Cardiac muscle cell (in vitro differentiated cells and primary cell): ENCODE measurements around the gene ITGBL1. TPM values are rescaled to one million over a fixed set of nuclear protein-coding genes. Genes with fewer than 3 reads are reported as not detected.
A peak's percentile ranks its signal among the peaks of the same experiment; 100 is the strongest.

Experiments
- DNase-seq, 2 donors: peaks; one replicate each; pipeline versions ENCODE4 v3.0.0 to v3.0.0-alpha.2; 2010 to 2017; ENCODE audit warnings: low read depth in 1 of 2, low spot score in 1 of 2
- H3K27ac ChIP-seq: fragments of 200-600 bp; sonication (generic); 2 replicates; pipeline ENCODE4 v1.5.1; 2016
- H3K27me3 ChIP-seq: fragments of 200-600 bp; sonication (generic); 2 replicates; pipeline ENCODE4 v1.6.0; 2016; ENCODE audit warnings: control low read depth
- H3K36me3 ChIP-seq: fragments of 200-600 bp; sonication (generic); 2 replicates; pipeline ENCODE4 v1.5.1; 2016; ENCODE audit warnings: control low read depth
- H3K4me1 ChIP-seq: fragments of 200-600 bp; sonication (generic); 2 replicates; pipeline ENCODE4 v1.8.1; 2017; ENCODE audit warnings: low read depth, mild to moderate bottlenecking, mixed run types
- H3K4me3 ChIP-seq: fragments of 200-600 bp; sonication (generic); 2 replicates; pipeline ENCODE4 v1.5.1; 2016; ENCODE audit warnings: mild to moderate bottlenecking
- H3K9me3 ChIP-seq: fragments of 200-600 bp; sonication (generic); 2 replicates; pipeline ENCODE4 v1.5.1; 2017; ENCODE audit warnings: low read depth, mild to moderate bottlenecking, control low read depth
- polyA plus RNA-seq: library from polyadenylated mRNA; unstranded; fragments of >200 nt; fragmentation: Nextera tagmentation; extraction: Ambion mirVana; gene quantifications from 2 replicates; pipeline ENCODE4 v1.2.1, GENCODE V29; 2016
- total RNA-seq: library from RNA; depleted of rRNA; stranded (reverse); fragments of >200 nt; gene quantifications from 2 replicates; pipeline ENCODE4 v1.2.3, GENCODE V29; 2016
- TF ChIP-seq, protein P1 (sequence below): IDR thresholded peaks from 2 replicates; pipeline ENCODE4 v1.5.1; 2012; ENCODE audit warnings: low read depth, mild to moderate bottlenecking, low read length

ITGBL1 gene
- total and polyA plus RNA-seq, 2 experiments from 2014 or later = not detected

DNA sequence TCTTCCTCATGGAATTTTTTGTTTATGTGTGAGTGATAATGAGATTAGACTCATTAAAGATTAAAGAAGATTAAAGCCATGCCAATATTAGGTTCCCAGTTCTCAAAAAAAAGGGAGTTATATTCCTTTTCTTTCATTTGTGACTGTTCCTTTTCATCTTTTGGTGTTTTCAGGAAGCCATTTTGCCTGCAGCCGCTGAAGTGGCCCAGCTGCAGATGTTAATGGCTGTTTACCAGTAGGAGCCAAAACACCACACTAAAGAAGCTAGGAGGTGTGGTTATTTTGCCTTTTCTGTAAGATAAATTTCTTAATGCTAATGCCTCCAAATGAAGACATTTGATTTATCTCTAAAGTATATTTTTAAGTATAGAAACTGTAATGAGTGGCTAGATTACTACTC, 36.3 kb downstream of the ITGBL1 start:
- no peak overlapping the region for H3K27ac ChIP-seq
- H3K4me1 ChIP-seq = no peaks in the 10 kb centered on the region
- no peaks in the 10 kb centered on the region for H3K9me3 ChIP-seq
- no peaks in the 10 kb centered on the region for H3K27me3 ChIP-seq
- TF ChIP-seq, protein P1, sequence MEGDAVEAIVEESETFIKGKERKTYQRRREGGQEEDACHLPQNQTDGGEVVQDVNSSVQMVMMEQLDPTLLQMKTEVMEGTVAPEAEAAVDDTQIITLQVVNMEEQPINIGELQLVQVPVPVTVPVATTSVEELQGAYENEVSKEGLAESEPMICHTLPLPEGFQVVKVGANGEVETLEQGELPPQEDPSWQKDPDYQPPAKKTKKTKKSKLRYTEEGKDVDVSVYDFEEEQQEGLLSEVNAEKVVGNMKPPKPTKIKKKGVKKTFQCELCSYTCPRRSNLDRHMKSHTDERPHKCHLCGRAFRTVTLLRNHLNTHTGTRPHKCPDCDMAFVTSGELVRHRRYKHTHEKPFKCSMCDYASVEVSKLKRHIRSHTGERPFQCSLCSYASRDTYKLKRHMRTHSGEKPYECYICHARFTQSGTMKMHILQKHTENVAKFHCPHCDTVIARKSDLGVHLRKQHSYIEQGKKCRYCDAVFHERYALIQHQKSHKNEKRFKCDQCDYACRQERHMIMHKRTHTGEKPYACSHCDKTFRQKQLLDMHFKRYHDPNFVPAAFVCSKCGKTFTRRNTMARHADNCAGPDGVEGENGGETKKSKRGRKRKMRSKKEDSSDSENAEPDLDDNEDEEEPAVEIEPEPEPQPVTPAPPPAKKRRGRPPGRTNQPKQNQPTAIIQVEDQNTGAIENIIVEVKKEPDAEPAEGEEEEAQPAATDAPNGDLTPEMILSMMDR = no peak
- H3K36me3 ChIP-seq = no peaks in the 10 kb centered on the region
- no peak for DNase-seq
- H3K4me3 ChIP-seq = no peak overlapping the region

DNA sequence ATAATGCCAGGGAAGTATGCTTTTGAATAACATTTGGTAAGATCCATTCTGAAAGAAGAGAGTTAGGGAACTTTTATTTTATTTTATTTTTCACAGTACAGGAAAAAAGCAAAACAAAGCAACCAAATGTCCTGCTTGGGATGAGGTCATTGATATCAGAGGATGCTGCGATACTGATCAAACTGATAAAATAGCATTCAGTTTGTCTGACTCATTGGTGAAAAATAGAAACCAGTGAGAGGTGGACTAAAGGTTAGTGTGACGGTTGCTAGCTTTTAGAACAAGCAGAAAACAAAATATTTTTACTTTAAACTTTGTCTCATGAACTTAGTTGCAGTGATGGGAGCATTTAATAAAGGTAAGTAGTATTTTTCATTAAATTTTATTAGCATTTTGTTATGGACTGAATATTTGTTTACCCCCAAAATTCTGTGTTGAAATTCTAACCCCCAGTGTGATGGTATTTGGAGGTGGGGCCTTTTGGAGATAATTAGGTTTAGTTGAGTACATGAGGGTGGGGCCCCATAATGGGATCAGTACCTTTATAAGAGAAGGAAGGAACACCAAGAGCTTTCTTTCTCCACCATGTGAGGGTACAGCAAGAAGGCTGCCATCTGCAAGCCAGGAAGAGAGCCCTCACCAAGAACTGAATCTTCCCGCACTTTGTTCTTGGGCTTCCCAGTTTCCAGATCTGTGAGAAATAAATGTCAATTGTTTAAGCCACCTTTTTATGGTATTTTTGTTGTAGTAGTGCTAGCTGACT, 37.3 kb downstream of the ITGBL1 start:
- no peaks in the 10 kb centered on the region for H3K4me1 ChIP-seq
- H3K36me3 ChIP-seq = no peaks in the 10 kb centered on the region
- TF ChIP-seq, protein P1 = no peak
- H3K4me3 ChIP-seq = no peak overlapping the region
- peak in 1 of 2 donors; percentile 5 for DNase-seq
- no peaks in the 10 kb centered on the region for H3K27me3 ChIP-seq
- H3K27ac ChIP-seq = no peak overlapping the region
- no peaks in the 10 kb centered on the region for H3K9me3 ChIP-seq

DNA sequence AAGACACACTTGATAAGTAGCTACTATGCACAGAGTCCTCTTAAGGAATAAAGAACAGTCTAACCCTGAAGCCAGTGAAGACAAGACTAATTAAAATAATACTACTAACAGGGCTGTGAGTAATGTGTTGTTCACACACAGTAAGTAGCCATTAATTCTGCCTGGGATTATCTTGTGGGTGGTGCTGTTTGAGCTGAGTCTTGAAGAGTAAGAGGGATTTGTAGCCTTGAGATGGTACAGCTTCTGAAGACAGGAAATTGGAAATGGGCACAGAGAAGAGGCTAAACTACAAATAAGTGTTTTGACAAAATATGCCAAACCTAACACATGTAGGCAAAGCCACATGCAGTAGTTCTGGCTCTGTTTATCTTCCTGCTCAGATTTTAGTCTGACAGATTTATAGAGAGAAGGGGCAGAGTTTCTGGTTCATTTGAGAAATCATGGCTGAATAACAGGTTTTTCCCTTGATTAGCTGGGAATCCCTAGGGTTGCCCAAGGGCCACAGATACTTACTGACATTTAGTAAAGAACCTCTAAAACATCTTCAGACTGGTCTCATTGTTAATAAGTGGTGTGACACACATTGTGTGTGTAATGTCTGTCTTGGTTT, 38.0 kb downstream of the ITGBL1 start:
- DNase-seq = no peak
- Histone ChIP-seq H3K36me3 (no peaks in the 10 kb centered on the region), H3K27ac (no peak overlapping the region), H3K4me1 (no peaks in the 10 kb centered on the region), H3K27me3 (no peaks in the 10 kb centered on the region), H3K4me3 (no peak overlapping the region), H3K9me3 (no peaks in the 10 kb centered on the region)
- TF ChIP-seq, protein P1 = no peak

DNA sequence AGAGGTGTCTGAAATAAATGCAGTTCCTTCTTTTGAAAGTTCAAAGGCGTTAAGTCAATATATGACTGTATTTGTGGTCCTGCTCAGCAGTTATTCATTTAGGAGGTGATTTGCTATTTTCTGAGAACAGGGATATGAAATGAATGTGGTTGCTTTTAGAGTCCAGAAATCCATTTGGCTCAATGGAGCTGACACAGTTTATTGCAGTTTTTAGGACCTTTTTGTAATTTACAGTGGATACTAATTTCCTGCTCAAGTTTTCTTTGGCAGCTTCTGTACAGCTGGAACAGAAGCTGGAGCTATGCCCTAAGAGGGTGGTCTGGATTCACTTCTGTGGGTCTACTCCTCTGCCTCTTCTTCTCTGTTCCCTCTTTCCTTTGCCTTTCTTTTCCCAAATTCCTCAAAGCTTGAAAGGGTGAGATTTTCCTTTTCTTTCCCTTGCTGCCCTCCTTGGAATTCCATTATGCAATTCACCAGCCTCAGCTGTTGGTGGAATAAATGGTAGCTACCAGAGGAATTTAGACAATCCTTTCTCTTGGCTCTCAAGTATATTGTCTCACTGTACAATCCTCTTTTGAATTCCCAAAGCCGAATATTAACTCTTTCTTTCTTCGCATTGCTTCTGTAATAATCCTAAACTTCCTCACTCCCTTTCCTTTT, 39.9 kb downstream of the ITGBL1 start:
- Histone ChIP-seq H3K4me1 (no peaks in the 10 kb centered on the region), H3K36me3 (no peaks in the 10 kb centered on the region), H3K9me3 (no peaks in the 10 kb centered on the region), H3K27me3 (no peaks in the 10 kb centered on the region), H3K27ac (no peak overlapping the region), H3K4me3 (no peak overlapping the region)
- DNase-seq = peak in 1 of 2 donors; percentile 2
- TF ChIP-seq, protein P1 = no peak

DNA sequence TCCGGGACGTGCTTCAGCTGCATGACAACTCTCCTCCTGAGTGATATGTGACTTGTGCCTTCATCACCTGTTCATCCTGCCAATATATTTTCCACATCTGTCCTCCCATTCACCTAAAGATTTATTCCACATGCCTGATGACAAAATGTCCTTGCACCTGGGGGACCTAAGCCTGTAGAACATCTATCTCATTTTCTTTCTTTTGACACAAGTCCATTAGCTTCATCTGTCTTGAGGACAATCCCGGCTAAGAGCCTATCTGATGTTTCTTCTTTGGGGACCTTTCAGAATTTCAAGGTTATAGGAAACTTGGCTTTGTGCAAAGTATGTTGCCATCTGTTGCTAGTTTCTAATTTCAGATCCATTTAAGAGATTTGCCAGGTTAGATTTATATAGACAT, 41.1 kb downstream of the ITGBL1 start:
- Histone ChIP-seq H3K4me3 (no peak overlapping the region), H3K9me3 (no peaks in the 10 kb centered on the region), H3K36me3 (no peaks in the 10 kb centered on the region), H3K4me1 (no peaks in the 10 kb centered on the region), H3K27me3 (no peaks in the 10 kb centered on the region), H3K27ac (no peak overlapping the region)
- DNase-seq = no peak
- TF ChIP-seq, protein P1 = no peak
